Fibroblast of mammary gland (primary cell): Measurements from ENCODE around the gene WDR27.

Experiments used
- DNase-seq: peaks from one replicate; pipeline ENCODE4 v3.0.0-alpha.2; 2010; ENCODE audit warnings: low read depth
- H3K4me3 ChIP-seq: 2 replicates; pipeline ENCODE4 v1.5.1; 2011; ENCODE audit warnings: low read depth, mild to moderate bottlenecking, low read length, moderate library complexity; ENCODE audit not compliant: control insufficient read depth
- CTCF ChIP-seq: conservative IDR thresholded peaks from 2 replicates; pipeline ENCODE4 v1.5.1; 2011; ENCODE audit warnings: low read depth, low read length, inconsistent platforms; ENCODE audit not compliant: control insufficient read depth, insufficient read depth

Gene WDR27

GRCh38 chr6:169677096-169677495 lies 24.7 kb downstream of the WDR27 start:
- no peak for DNase-seq
- TF ChIP-seq CTCF, result no peak
- H3K4me3 ChIP-seq, result no peak overlapping the region

- H3K4me3 ChIP-seq, result no peak overlapping the region
- no peak for DNase-seq
- TF ChIP-seq CTCF, result no peak
Measured at GRCh38 chr6:169675011-169675410, 26.8 kb downstream of the WDR27 start.

DNA sequence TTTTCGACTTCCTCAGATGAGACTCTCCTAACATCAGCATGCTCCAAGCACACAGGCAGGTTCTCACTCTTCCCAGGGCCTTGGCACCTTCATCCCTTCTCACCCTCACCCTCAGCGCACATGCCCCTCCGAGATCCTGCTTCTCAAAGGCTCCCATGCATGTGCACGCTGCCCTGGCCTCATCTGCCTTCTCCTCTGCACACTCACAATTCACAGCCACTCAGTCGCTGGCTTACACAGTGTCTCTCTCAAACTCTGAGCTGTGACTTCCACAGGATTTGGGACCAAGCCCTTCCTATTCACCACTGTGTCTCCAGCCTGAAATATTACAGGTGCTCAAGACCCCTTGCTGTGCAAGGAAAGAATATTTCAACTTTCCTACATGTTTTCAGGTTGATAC lies 30.3 kb downstream of the WDR27 start:
- DNase-seq, result no peak
- no peak for TF ChIP-seq CTCF
- no peak overlapping the region for H3K4me3 ChIP-seq

- DNase-seq, result peak; percentile 25
- no peak for TF ChIP-seq CTCF
- H3K4me3 ChIP-seq, result no peak overlapping the region
Measured at GRCh38 chr6:169669889-169670288, 31.9 kb downstream of the WDR27 start.

DNA sequence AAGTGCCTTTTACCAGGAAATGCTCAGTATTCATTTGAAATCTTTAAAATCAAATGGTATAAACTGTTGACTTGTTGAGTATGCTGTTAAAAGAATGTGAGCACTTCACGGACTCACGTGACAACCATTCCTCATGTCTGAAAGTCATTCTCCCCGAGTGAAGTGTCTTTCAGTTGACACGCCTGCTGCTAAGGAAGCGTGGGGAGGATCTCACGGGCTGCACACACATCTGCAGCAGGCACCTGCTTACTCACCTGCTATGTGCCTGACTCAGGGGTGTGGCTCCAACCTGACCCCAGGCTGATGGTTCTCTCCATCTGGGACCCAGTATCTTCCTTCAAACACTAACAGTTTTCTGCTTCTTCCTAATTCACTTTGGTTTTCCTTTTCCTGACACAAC lies 32.7 kb downstream of the WDR27 start:
- TF ChIP-seq CTCF, result no peak
- DNase-seq, result no peak
- H3K4me3 ChIP-seq, result no peak overlapping the region

DNA sequence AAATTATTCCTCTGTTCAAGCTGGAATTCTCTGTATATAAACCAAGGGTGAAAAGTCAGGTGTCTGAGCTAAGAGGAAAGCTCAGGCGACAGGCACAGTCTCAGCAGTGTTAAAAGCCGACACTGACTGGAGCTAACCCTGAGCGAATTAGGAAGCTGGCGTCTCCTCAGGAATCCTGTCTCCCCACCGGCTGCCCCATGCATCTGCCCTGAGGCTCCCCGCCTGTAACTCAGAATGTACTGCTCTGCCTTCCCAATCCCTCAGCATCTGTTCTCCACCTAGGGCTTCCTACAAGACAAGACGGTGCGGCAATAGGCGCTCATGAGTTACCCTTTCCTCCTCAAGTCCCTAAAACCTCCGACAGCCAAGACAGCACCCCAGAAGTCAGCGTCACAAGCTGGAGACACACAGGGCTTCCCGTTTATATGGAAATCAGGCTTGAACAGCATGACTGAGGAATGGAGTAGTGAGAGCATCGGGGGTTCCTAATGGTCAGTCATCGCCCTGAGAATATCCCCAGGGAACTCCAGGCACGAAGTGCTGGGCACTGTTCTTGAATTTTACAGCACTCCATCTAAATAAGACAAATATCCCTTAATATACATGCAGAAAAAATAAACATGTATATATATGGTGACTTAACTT lies 33.5 kb downstream of the WDR27 start:
- DNase-seq, result no peak
- TF ChIP-seq CTCF, result no peak
- H3K4me3 ChIP-seq, result no peak overlapping the region

DNA sequence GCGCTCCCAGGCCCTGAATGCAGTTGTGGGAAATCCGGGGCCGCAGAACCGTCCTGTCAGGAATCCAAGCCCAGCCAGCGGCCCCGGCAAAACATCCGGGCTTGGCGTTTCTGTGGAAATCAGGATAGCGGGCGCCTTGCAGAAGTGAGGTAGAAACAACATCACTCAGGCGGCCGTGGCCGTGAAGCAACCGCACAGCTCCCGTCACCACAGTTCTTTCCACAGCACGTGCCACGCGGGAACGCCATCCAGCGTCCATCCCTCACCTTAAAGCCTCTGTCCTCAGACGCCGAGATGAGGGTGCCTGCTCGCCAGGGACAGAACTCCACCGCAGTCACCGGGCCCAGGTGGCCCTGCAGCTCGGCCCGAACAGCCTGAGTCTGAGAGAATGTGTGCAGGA lies 34.1 kb downstream of the WDR27 start:
- H3K4me3 ChIP-seq, result no peak overlapping the region
- no peak for DNase-seq

More for the DNA sequence above, 34.1 kb downstream of the WDR27 start:
- no peak for TF ChIP-seq CTCF
